ENCODE results near the gene MAPK12. TPM values are rescaled to one million over a fixed set of nuclear protein-coding genes. Genes with fewer than 3 reads are reported as not detected.

MAPK12 gene
- total and polyA plus RNA-seq, 2 donors (not counting 3 experiments of a cell fraction or from before 2014, with no cell fraction given): 72.3 to 86.8 TPM

DNA sequence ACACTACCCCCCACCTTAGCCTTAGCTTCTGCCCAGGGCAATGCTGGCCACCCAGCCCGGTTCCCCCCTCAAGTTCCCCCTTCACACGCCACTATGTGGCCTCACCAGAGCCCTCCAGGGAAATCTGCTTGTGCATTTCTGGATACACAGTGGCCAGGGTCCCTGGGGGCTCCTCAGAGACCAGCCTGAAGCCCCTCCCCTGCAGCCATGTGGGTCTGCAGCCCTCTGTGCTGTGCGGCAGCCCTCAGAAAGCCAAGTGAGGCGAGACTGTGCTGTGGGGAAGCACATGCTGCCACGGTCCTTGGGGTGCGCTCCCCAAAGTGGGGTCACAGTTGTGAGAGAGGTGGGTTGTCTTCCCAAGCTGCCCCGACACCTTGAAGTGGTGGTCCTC lies 48.1 kb upstream of the MAPK12 start:
- intact Hi-C loops (cut with micrococcal nuclease) (loop anchor here (2.0 to 5.0 kb wide), 2 partner anchors 17 to 33 kb away; partner anchors contain the start of genes DENND6B and PPP6R2), dilution Hi-C loops (cut with MboI; ENCODE audit: extremely low pct_ligation_motif_present, low sequenced_read_pairs) (no loop called here)
- Histone ChIP-seq H3K4me2 (ENCODE audit: insufficient read depth, low read length) (no peak overlapping the region), H4K20me1 (replicated peaks; ENCODE audit: control insufficient read depth, extremely low read depth, insufficient read depth, low read length) (no peaks in the 10 kb centered on the region), H3K79me2 (ENCODE audit: control insufficient read depth, insufficient read depth, low read length) (peaks cover 20% of the 10 kb centered on the region), H2AFZ (ENCODE audit: low read depth, low read length) (no peak overlapping the region), H3K4me3 (replicated peaks in 1 of 3; ENCODE audit: insufficient read depth in 1 of 3, low read depth in 1 of 3, low read length in 3 of 3) (no peak overlapping the region), H3K4me1 (ENCODE audit: control insufficient read depth, extremely low read depth, insufficient read depth, low read length) (peaks cover 31% of the 10 kb centered on the region), H3K9me3 (replicated peaks; ENCODE audit: control insufficient read depth, insufficient read depth, low read length) (no peaks in the 10 kb centered on the region), H3K9me1 (replicated peaks; ENCODE audit: control insufficient read depth, extremely low read depth, insufficient read depth, low read length) (no peaks in the 10 kb centered on the region), H3K9ac (replicated peaks; ENCODE audit: extremely low read depth, insufficient read depth, low read length) (no peak overlapping the region), H3K27me3 (ENCODE audit: control insufficient read depth in 2 of 2, insufficient read depth in 2 of 2, low read length in 2 of 2) (no peaks in the 10 kb centered on the region), H3K27ac (ENCODE audit: insufficient read depth, low read depth, low read length) (no peak overlapping the region), H3K36me3 (ENCODE audit: control insufficient read depth in 2 of 2, extremely low read depth in 1 of 2, insufficient read depth in 2 of 2, low read length in 2 of 2) (peaks cover 0 to 2% of the 10 kb centered on the region in 2 experiments)
- no peak for DNase-seq (ENCODE audit: low read depth, low spot score)
- no peak for FAIRE-seq
- no TSS peak for BruUV-seq (replicated peaks)
- CTCF ChIA-PET: interaction anchor here (1.4 to 3.8 kb wide), 3 partner anchors 12 to 32 kb away, joined by 3 to 16 read pairs (median 11); no protein-coding TSS in a partner anchor
- TF ChIP-seq MYC (IDR thresholded peaks at IDR 0.05; ENCODE audit: low read depth, low read length): no peak
- TF ChIP-seq EZH2 (IDR thresholded peaks at IDR 0.05; ENCODE audit: borderline replicate concordance, low read depth, low read length, severe bottlenecking): no peak
- TF ChIP-seq FOS (IDR thresholded peaks at IDR 0.05; ENCODE audit: borderline replicate concordance, insufficient read depth, low read length): no peak
- TF ChIP-seq POLR2AphosphoS5 (IDR thresholded peaks at IDR 0.05; ENCODE audit: insufficient read depth, low read depth, low read length): no peak
- TF ChIP-seq MAX (IDR thresholded peaks at IDR 0.05; ENCODE audit: insufficient read depth, insufficient read length): no peak
- no peak for TF ChIP-seq POLR2A (IDR thresholded peaks at IDR 0.05; ENCODE audit: low read depth, low read length)
- TF ChIP-seq GATA2 (IDR thresholded peaks at IDR 0.05; ENCODE audit: insufficient read depth, insufficient read length, low read depth, low read length): no peak
- no peak for TF ChIP-seq JUN (IDR thresholded peaks at IDR 0.05; ENCODE audit: borderline replicate concordance, insufficient read depth, insufficient read length, low read depth)
- TF ChIP-seq, protein P1, sequence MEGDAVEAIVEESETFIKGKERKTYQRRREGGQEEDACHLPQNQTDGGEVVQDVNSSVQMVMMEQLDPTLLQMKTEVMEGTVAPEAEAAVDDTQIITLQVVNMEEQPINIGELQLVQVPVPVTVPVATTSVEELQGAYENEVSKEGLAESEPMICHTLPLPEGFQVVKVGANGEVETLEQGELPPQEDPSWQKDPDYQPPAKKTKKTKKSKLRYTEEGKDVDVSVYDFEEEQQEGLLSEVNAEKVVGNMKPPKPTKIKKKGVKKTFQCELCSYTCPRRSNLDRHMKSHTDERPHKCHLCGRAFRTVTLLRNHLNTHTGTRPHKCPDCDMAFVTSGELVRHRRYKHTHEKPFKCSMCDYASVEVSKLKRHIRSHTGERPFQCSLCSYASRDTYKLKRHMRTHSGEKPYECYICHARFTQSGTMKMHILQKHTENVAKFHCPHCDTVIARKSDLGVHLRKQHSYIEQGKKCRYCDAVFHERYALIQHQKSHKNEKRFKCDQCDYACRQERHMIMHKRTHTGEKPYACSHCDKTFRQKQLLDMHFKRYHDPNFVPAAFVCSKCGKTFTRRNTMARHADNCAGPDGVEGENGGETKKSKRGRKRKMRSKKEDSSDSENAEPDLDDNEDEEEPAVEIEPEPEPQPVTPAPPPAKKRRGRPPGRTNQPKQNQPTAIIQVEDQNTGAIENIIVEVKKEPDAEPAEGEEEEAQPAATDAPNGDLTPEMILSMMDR (IDR thresholded peaks at IDR 0.05; ENCODE audit: extremely low read depth in 1 of 2, insufficient read depth in 1 of 2, low read depth in 1 of 2, low read length in 2 of 2): no peak
- POLR2A ChIA-PET: no interaction called here

All from endothelial cell of umbilical vein (primary cell).